ENCODE results near the gene ZNF140.

DNA sequence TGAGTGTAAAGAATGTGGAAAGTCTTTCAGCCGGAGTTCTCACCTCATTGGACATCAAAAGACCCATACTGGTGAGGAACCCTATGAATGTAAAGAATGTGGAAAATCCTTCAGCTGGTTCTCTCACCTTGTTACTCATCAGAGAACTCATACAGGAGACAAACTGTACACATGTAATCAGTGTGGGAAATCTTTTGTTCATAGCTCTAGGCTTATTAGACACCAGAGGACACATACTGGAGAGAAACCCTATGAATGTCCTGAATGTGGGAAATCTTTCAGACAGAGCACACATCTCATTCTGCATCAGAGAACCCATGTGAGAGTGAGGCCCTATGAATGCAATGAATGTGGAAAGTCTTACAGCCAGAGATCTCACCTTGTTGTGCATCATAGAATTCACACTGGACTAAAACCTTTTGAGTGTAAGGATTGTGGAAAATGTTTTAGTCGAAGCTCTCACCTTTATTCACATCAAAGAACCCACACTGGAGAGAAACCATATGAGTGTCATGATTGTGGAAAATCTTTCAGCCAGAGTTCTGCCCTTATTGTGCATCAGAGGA, 75.5 kb downstream of the ZNF140 start:
- TF ChIP-seq, protein P1, sequence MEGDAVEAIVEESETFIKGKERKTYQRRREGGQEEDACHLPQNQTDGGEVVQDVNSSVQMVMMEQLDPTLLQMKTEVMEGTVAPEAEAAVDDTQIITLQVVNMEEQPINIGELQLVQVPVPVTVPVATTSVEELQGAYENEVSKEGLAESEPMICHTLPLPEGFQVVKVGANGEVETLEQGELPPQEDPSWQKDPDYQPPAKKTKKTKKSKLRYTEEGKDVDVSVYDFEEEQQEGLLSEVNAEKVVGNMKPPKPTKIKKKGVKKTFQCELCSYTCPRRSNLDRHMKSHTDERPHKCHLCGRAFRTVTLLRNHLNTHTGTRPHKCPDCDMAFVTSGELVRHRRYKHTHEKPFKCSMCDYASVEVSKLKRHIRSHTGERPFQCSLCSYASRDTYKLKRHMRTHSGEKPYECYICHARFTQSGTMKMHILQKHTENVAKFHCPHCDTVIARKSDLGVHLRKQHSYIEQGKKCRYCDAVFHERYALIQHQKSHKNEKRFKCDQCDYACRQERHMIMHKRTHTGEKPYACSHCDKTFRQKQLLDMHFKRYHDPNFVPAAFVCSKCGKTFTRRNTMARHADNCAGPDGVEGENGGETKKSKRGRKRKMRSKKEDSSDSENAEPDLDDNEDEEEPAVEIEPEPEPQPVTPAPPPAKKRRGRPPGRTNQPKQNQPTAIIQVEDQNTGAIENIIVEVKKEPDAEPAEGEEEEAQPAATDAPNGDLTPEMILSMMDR (IDR thresholded peaks at IDR 0.05): no peak
- TF ChIP-seq POLR2A (IDR thresholded peaks at IDR 0.05): no peak

All from ovary (tissue), 3 donors.